IPS-15b (cell line): Measurements from ENCODE around the gene SEC16B.

Source experiments
- H3K27me3 ChIP-seq: one replicate; pipeline ENCODE4 v1.6.1; 2013; ENCODE audit warnings: low read length; ENCODE audit not compliant: control insufficient read depth, insufficient read depth
- H3K36me3 ChIP-seq: one replicate; pipeline ENCODE4 v1.6.1; 2013; ENCODE audit warnings: low read length; ENCODE audit not compliant: control insufficient read depth, insufficient read depth
- H3K4me1 ChIP-seq: one replicate; pipeline ENCODE4 v1.6.1; 2013; ENCODE audit warnings: mild to moderate bottlenecking, low read length; ENCODE audit not compliant: control insufficient read depth, insufficient read depth
- H3K4me3 ChIP-seq: one replicate; pipeline ENCODE4 v1.5.1; 2013; ENCODE audit warnings: low read depth, low read length
- H3K9ac ChIP-seq: one replicate; pipeline ENCODE4 v1.6.1; 2013; ENCODE audit warnings: low read depth, mild to moderate bottlenecking, low read length
- H3K9me3 ChIP-seq: one replicate; pipeline ENCODE4 v1.6.1; 2013; ENCODE audit warnings: mild to moderate bottlenecking, low read length; ENCODE audit not compliant: control insufficient read depth, insufficient read depth

SEC16B gene

GRCh38 chr1:177897281-177897997 is 72.4 kb downstream of the SEC16B start:
- H3K36me3 ChIP-seq = no peaks in the 10 kb centered on the region
- H3K27me3 ChIP-seq = no peaks in the 10 kb centered on the region
- H3K9ac ChIP-seq = no peak overlapping the region

More at GRCh38 chr1:177897281-177897997, 72.4 kb downstream of the SEC16B start:
- no peaks in the 10 kb centered on the region for H3K4me1 ChIP-seq
- no peaks in the 10 kb centered on the region for H3K9me3 ChIP-seq
- H3K4me3 ChIP-seq = no peak overlapping the region
